NCI-H1092 treated with DMSO at 0.1 percent for 48 hours (cell line): ENCODE results near the gene AP4E1.
"Not testable (repeated sequence)": the region's sequence is repeated elsewhere in the genome, so short reads cannot be mapped to it uniquely, and the experiment has no call there.

Experiments used
- DNase-seq: peaks from one replicate; lab custom pipeline; 2025; lab: John Stamatoyannopoulos, UW

Gene AP4E1

GRCh38 chr15:50908209-50909009 lies at the start of gene AP4E1:
Gene AP4E1 (plus strand): TSS chr15:50908683. CDS start chr15:50908779, 96 bp downstream.
- peak; percentile 84 for DNase-seq

GRCh38 chr15:50860824-50861223 lies 47.7 kb upstream of the AP4E1 start:
- DNase-seq: no peak

GRCh38 chr15:50862553-50862952 lies 45.9 kb upstream of the AP4E1 start:
- DNase-seq: no peak

GRCh38 chr15:50864873-50865272 lies 43.6 kb upstream of the AP4E1 start:
- DNase-seq: no peak

GRCh38 chr15:50865515-50866353 lies 42.7 kb upstream of the AP4E1 start:
- DNase-seq: no peak

- DNase-seq: no peak
Observed at GRCh38 chr15:50871832-50872231, 36.7 kb upstream of the AP4E1 start.

- DNase-seq: no peak
Observed at GRCh38 chr15:50872832-50873426, 35.6 kb upstream of the AP4E1 start.

GRCh38 chr15:50873935-50874361 lies 34.5 kb upstream of the AP4E1 start:
- no peak for DNase-seq

GRCh38 chr15:50875238-50875637 lies 33.2 kb upstream of the AP4E1 start:
- not testable (repeated sequence) for DNase-seq

GRCh38 chr15:50876260-50876988 lies 32.1 kb upstream of the AP4E1 start:
- DNase-seq: no peak

- DNase-seq: peak; percentile 15
Observed at GRCh38 chr15:50876989-50877360, 31.5 kb upstream of the AP4E1 start.

- no peak for DNase-seq
Observed at GRCh38 chr15:50879016-50879617, 29.4 kb upstream of the AP4E1 start.

GRCh38 chr15:50880206-50880605 lies 28.3 kb upstream of the AP4E1 start:
- DNase-seq: no peak

GRCh38 chr15:50880651-50881114 lies 27.8 kb upstream of the AP4E1 start:
- DNase-seq: no peak

- no peak for DNase-seq
Observed at GRCh38 chr15:50881121-50882048, 27.1 kb upstream of the AP4E1 start.

GRCh38 chr15:50883903-50884302 lies 24.6 kb upstream of the AP4E1 start:
- DNase-seq: no peak

- DNase-seq: no peak
Observed at GRCh38 chr15:50884540-50884939, 23.9 kb upstream of the AP4E1 start.

GRCh38 chr15:50886139-50886467 lies 22.4 kb upstream of the AP4E1 start:
- no peak for DNase-seq

- no peak for DNase-seq
Observed at GRCh38 chr15:50886611-50887345, 21.7 kb upstream of the AP4E1 start.

GRCh38 chr15:50888054-50888453 lies 20.4 kb upstream of the AP4E1 start:
- no peak for DNase-seq
